ENCODE results near the gene RALY.

- TF ChIP-seq, protein P1, sequence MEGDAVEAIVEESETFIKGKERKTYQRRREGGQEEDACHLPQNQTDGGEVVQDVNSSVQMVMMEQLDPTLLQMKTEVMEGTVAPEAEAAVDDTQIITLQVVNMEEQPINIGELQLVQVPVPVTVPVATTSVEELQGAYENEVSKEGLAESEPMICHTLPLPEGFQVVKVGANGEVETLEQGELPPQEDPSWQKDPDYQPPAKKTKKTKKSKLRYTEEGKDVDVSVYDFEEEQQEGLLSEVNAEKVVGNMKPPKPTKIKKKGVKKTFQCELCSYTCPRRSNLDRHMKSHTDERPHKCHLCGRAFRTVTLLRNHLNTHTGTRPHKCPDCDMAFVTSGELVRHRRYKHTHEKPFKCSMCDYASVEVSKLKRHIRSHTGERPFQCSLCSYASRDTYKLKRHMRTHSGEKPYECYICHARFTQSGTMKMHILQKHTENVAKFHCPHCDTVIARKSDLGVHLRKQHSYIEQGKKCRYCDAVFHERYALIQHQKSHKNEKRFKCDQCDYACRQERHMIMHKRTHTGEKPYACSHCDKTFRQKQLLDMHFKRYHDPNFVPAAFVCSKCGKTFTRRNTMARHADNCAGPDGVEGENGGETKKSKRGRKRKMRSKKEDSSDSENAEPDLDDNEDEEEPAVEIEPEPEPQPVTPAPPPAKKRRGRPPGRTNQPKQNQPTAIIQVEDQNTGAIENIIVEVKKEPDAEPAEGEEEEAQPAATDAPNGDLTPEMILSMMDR (IDR thresholded peaks at IDR 0.05 in 2 of 3, conservative IDR thresholded peaks at IDR 0.05 in 1 of 3; ENCODE audit: borderline replicate concordance in 1 of 3, insufficient read depth in 1 of 3, low read depth in 2 of 3, low read length in 2 of 3) = no peak
- TF ChIP-seq EZH2 (IDR thresholded peaks at IDR 0.05) (no peak), ELF1 (IDR thresholded peaks at IDR 0.05; ENCODE audit: borderline replicate concordance, low read depth) (no peak), JUND (IDR thresholded peaks at IDR 0.05) (no peak), EGR1 (IDR thresholded peaks at IDR 0.05; ENCODE audit: low read depth) (no peak), POLR2A (IDR thresholded peaks at IDR 0.05; ENCODE audit: borderline replicate concordance, extremely low read depth, insufficient read depth, insufficient read length) (no peak), ATF3 (IDR thresholded peaks at IDR 0.05) (no peak), RAD21 (IDR thresholded peaks at IDR 0.05; ENCODE audit: low read depth) (no peak)
These were observed 98.0 kb downstream of the RALY start for GRCh38 chr20:34091637-34092200.

Measured in HCT116 (cell line).